Putamen (tissue), 1 donor: ENCODE data around the gene TICAM1.
"Not testable (repeated sequence)": the region's sequence is repeated elsewhere in the genome, so short reads cannot be mapped to it uniquely, and the experiment has no call there.

Source experiments
- DNase-seq: peaks from one replicate; pipeline ENCODE4 v3.0.0-alpha.2; 2016; ENCODE audit warnings: low spot score

Gene TICAM1

GRCh38 chr19:4803736-4804695 is 27.5 kb downstream of the TICAM1 start:
- DNase-seq, result no peak

GRCh38 chr19:4802711-4803110 is 28.8 kb downstream of the TICAM1 start:
- no peak for DNase-seq

GRCh38 chr19:4801085-4801619 is 30.4 kb downstream of the TICAM1 start:
- no peak for DNase-seq

- no peak for DNase-seq
These were observed 30.9 kb downstream of the TICAM1 start for GRCh38 chr19:4800591-4801081.

- no peak for DNase-seq
These were observed 36.1 kb downstream of the TICAM1 start for GRCh38 chr19:4795400-4795799.

GRCh38 chr19:4794971-4795370 is 36.5 kb downstream of the TICAM1 start:
- DNase-seq, result no peak

GRCh38 chr19:4793278-4793677 is 38.2 kb downstream of the TICAM1 start:
- not testable (repeated sequence) for DNase-seq

GRCh38 chr19:4792866-4793195 is 38.7 kb downstream of the TICAM1 start:
- not testable (repeated sequence) for DNase-seq

- DNase-seq, result not testable (repeated sequence)
These were observed 39.3 kb downstream of the TICAM1 start for GRCh38 chr19:4792019-4792865.

GRCh38 chr19:4791183-4792018 is 40.1 kb downstream of the TICAM1 start, which contains the start of gene FEM1A:
TSS of gene FEM1A (plus strand) at chr19:4791734. CDS start at chr19:4791855, 121 bp downstream.
- peak; percentile 100 for DNase-seq

GRCh38 chr19:4786412-4787016 is 45.0 kb downstream of the TICAM1 start:
- DNase-seq, result not testable (repeated sequence)

- no peak for DNase-seq
These were observed 49.7 kb downstream of the TICAM1 start for GRCh38 chr19:4781801-4782200.

GRCh38 chr19:4780860-4781259 is 50.7 kb downstream of the TICAM1 start:
- DNase-seq, result no peak

- DNase-seq, result not testable (repeated sequence)
These were observed 53.4 kb downstream of the TICAM1 start for GRCh38 chr19:4778124-4778523.

- DNase-seq, result no peak
These were observed 54.9 kb downstream of the TICAM1 start for GRCh38 chr19:4776436-4777211.

- DNase-seq, result no peak
These were observed 55.8 kb downstream of the TICAM1 start for GRCh38 chr19:4775627-4776152.

GRCh38 chr19:4774136-4774535 is 57.4 kb downstream of the TICAM1 start:
- DNase-seq, result no peak

GRCh38 chr19:4773047-4773640 is 58.4 kb downstream of the TICAM1 start:
- no peak for DNase-seq

- no peak for DNase-seq
These were observed 58.9 kb downstream of the TICAM1 start for GRCh38 chr19:4772566-4772965.
